IMR-90 (cell line): ENCODE measurements around the gene PEX26. TPM values are rescaled to one million over a fixed set of nuclear protein-coding genes. Genes with fewer than 3 reads are reported as not detected.

Experiments used
- ATAC-seq: fragments of 200-7000 bp; cut with Tn5 transposase; 2 replicates; pipeline ENCODE4 v1.9.1; 2020; ENCODE audit warnings: low read depth, mild to moderate bottlenecking, moderate library complexity
- BruUV-seq: library from RNA; stranded (reverse); fragments of 400-500 nt; replicated peaks from 2 replicates; lab custom pipeline; 2021; lab: Mats Ljungman, UMichigan
- CTCF ChIA-PET: fragments of 300-600 bp; formaldehyde crosslinking; extraction: SDS; loops from one replicate; lab custom pipeline; 2021; ENCODE audit warnings: antibody characterized with exemption; lab: Yijun Ruan, JAX
- POLR2A ChIA-PET: fragments of 300-600 bp; sonication (Branson Sonifier 250); formaldehyde crosslinking; loops from one replicate; lab custom pipeline; 2022; ENCODE audit warnings: antibody characterized with exemption; ENCODE audit not compliant: unreplicated experiment; lab: Charles Lee
- DNase-seq: peaks from one replicate; pipeline ENCODE4 v3.0.0; 2013
- H2AFZ ChIP-seq: replicated peaks from 2 replicates; pipeline ENCODE3; 2013; ENCODE audit warnings: low read length, mild to moderate bottlenecking; ENCODE audit not compliant: poor library complexity
- H2AK5ac ChIP-seq: 2 replicates; pipeline ENCODE4 v1.6.1; 2013; ENCODE audit warnings: low read depth, low read length, inconsistent platforms
- H2AK9ac ChIP-seq: replicated peaks from 2 replicates; pipeline ENCODE3; 2013; ENCODE audit warnings: mild to moderate bottlenecking, low read depth, low read length, moderate library complexity; ENCODE audit not compliant: poor library complexity
- H2BK120ac ChIP-seq: 2 replicates; pipeline ENCODE4 v1.6.1; 2013; ENCODE audit warnings: low read depth, low read length, inconsistent platforms
- H2BK15ac ChIP-seq: 3 replicates; pipeline ENCODE4 v1.6.1; 2013; ENCODE audit warnings: low read depth, low read length, inconsistent platforms
- H2BK20ac ChIP-seq: 2 replicates; pipeline ENCODE4 v1.6.1; 2013; ENCODE audit warnings: low read depth, mild to moderate bottlenecking, inconsistent platforms, low read length, moderate library complexity
- H2BK5ac ChIP-seq: 2 replicates; pipeline ENCODE4 v1.6.1; 2013; ENCODE audit warnings: mild to moderate bottlenecking, low read depth, low read length, inconsistent platforms; ENCODE audit not compliant: poor library complexity, severe bottlenecking
- H3K14ac ChIP-seq: replicated peaks from 2 replicates; pipeline ENCODE4 v1.6.1; 2013; ENCODE audit warnings: low read depth, low read length, inconsistent platforms
- H3K18ac ChIP-seq: 2 replicates; pipeline ENCODE4 v1.6.1; 2013; ENCODE audit warnings: low read depth, low read length, control low read depth
- H3K23ac ChIP-seq: 2 replicates; pipeline ENCODE4 v1.6.1; 2013; ENCODE audit warnings: low read depth, low read length, inconsistent platforms
- H3K27ac ChIP-seq: 2 replicates; pipeline ENCODE4 v1.5.1; 2013; ENCODE audit warnings: mild to moderate bottlenecking, control low read depth, low read length; ENCODE audit not compliant: insufficient read depth
- H3K27me3 ChIP-seq: 2 replicates; pipeline ENCODE4 v1.6.1; 2013; ENCODE audit warnings: low read length; ENCODE audit not compliant: control insufficient read depth, insufficient read depth
- H3K36me3 ChIP-seq: 2 replicates; pipeline ENCODE4 v1.6.1; 2013; ENCODE audit warnings: low read length, mixed read lengths; ENCODE audit not compliant: control insufficient read depth, insufficient read depth
- H3K4ac ChIP-seq: 2 replicates; pipeline ENCODE4 v1.6.1; 2013; ENCODE audit warnings: low read depth, low read length, inconsistent platforms
- H3K4me1 ChIP-seq: 2 replicates; pipeline ENCODE4 v1.6.1; 2013; ENCODE audit warnings: low read length, mixed read lengths; ENCODE audit not compliant: control insufficient read depth, insufficient read depth
- H3K4me2 ChIP-seq: 2 replicates; pipeline ENCODE4 v1.6.1; 2013; ENCODE audit warnings: low read depth, mild to moderate bottlenecking, control low read depth, low read length, moderate library complexity
- H3K4me3 ChIP-seq: 2 replicates; pipeline ENCODE4 v1.5.1; 2013; ENCODE audit warnings: low read depth, mild to moderate bottlenecking, control low read depth, low read length, moderate library complexity; ENCODE audit not compliant: insufficient read depth
- H3K56ac ChIP-seq: 2 replicates; pipeline ENCODE4 v1.6.1; 2013; ENCODE audit warnings: low read length, inconsistent platforms; ENCODE audit not compliant: insufficient read depth; ENCODE audit errors: extremely low read depth
- H3K79me1 ChIP-seq, 2 experiments: 2 replicates each; pipeline ENCODE4 v1.6.1; 2013; ENCODE audit warnings: low read length in 2 of 2, inconsistent platforms in 1 of 2, low read depth in 1 of 2
- H3K9ac ChIP-seq: 2 replicates; pipeline ENCODE4 v1.6.1; 2013; ENCODE audit warnings: low read depth, low read length, control low read depth
- H3K9me1 ChIP-seq: 2 replicates; pipeline ENCODE4 v1.6.1; 2013; ENCODE audit warnings: low read length, inconsistent platforms; ENCODE audit not compliant: insufficient read depth
- H3K9me3 ChIP-seq: 2 replicates; pipeline ENCODE4 v1.6.1; 2013; ENCODE audit warnings: low read length; ENCODE audit not compliant: control insufficient read depth, insufficient read depth
- H4K20me1 ChIP-seq: 2 replicates; pipeline ENCODE4 v1.6.1; 2013; ENCODE audit warnings: low read length, inconsistent platforms; ENCODE audit not compliant: insufficient read depth
- H4K5ac ChIP-seq: 2 replicates; pipeline ENCODE4 v1.6.1; 2013; ENCODE audit warnings: mild to moderate bottlenecking, low read depth, low read length, control low read depth
- H4K8ac ChIP-seq, 2 experiments: 2 replicates each; pipeline ENCODE4 v1.6.1; 2013; ENCODE audit warnings: low read depth in 2 of 2, low read length in 2 of 2, control low read depth in 1 of 2, inconsistent platforms in 1 of 2
- H4K91ac ChIP-seq: 2 replicates; pipeline ENCODE4 v1.6.1; 2013; ENCODE audit warnings: low read depth, low read length, inconsistent platforms; ENCODE audit not compliant: insufficient read depth
- BHLHE40 ChIP-seq: fragments of 150-350 bp; IDR thresholded peaks from 2 replicates; pipeline ENCODE4 v1.6.1; 2016; ENCODE audit warnings: mild to moderate bottlenecking, low read depth, low read length
- CHD1 ChIP-seq: IDR thresholded peaks from 2 replicates; pipeline ENCODE4 v1.6.1; 2012; ENCODE audit warnings: low read depth, low read length, improper control_type of control experiment
- CTCF ChIP-seq: conservative IDR thresholded peaks from 2 replicates; pipeline ENCODE4 v1.5.1; 2012; ENCODE audit warnings: mild to moderate bottlenecking, low read depth, low read length, improper control_type of control experiment
- FOS ChIP-seq: fragments of 150-350 bp; IDR thresholded peaks from 2 replicates; pipeline ENCODE4 v1.6.1; 2016; ENCODE audit warnings: low read depth, low read length
- MAFK ChIP-seq: IDR thresholded peaks from 2 replicates; pipeline ENCODE4 v1.6.1; 2012; ENCODE audit warnings: low read depth, low read length, improper control_type of control experiment
- MAZ ChIP-seq: IDR thresholded peaks from 2 replicates; pipeline ENCODE4 v1.6.1; 2012; ENCODE audit warnings: low read depth, mild to moderate bottlenecking, low read length, improper control_type of control experiment, moderate library complexity, borderline replicate concordance
- NFE2L2 ChIP-seq: fragments of 150-350 bp; IDR thresholded peaks from 2 replicates; pipeline ENCODE4 v1.6.1; 2016; ENCODE audit warnings: low read depth, mild to moderate bottlenecking, low read length
- POLR2A ChIP-seq: IDR thresholded peaks from 2 replicates; pipeline ENCODE4 v1.6.1; 2012; ENCODE audit warnings: mild to moderate bottlenecking, low read depth, low read length
- RAD21 ChIP-seq: IDR thresholded peaks from 2 replicates; pipeline ENCODE4 v1.6.1; 2012; ENCODE audit warnings: low read length, improper control_type of control experiment
- RCOR1 ChIP-seq: IDR thresholded peaks from 2 replicates; pipeline ENCODE4 v1.6.1; 2012; ENCODE audit warnings: mild to moderate bottlenecking, low read length, improper control_type of control experiment; ENCODE audit not compliant: insufficient replicate concordance
- SMC3 ChIP-seq: fragments of 150-350 bp; IDR thresholded peaks from 2 replicates; pipeline ENCODE4 v1.6.1; 2016; ENCODE audit warnings: low read depth, mild to moderate bottlenecking, antibody characterized with exemption, low read length, moderate library complexity
- WGBS, 2 experiments: methylation state at CpG; one replicate each; pipeline versions ENCODE4 v1.1.5 to v1.1.7; 2013; ENCODE audit warnings: missing lambda C conversion rate in 2 of 2; ENCODE audit not compliant: insufficient read length in 1 of 2; ENCODE audit errors: extremely low coverage in 2 of 2; 5-methylcytosine and 5-hydroxymethylcytosine counted together
- dilution Hi-C: fragments of 300-500 bp; cut with HindIII; formaldehyde crosslinking; loops from one replicate; pipeline ENCODE4 v1.14.3; 2018; ENCODE audit warnings: low sequenced_read_pairs; ENCODE audit not compliant: unreplicated experiment
- in situ Hi-C: fragments of 300-500 bp; cut with MboI; formaldehyde crosslinking; loops from 3 replicates; pipeline ENCODE4 v1.14.3; 2019; ENCODE audit warnings: low sequenced_read_pairs, inconsistent platforms, mixed read lengths
- intact Hi-C: fragments of 100-400 bp; cut with micrococcal nuclease; formaldehyde crosslinking; loops from 2 replicates; pipeline ENCODE4 v1.10.0; 2022
- polyA plus RNA-seq, 3 experiments: library from polyadenylated mRNA; depleted of rRNA; stranded (reverse); fragments of >200 nt; gene quantifications; 2 replicates each; pipeline ENCODE4 v1.2.3, GENCODE V29; 2012; ENCODE audit warnings: low replicate concordance in 1 of 3
- total RNA-seq: library from RNA; depleted of rRNA; stranded (reverse); fragments of >200 nt; gene quantifications from 2 replicates; pipeline ENCODE4 v1.2.3, GENCODE V29; 2012
- TF ChIP-seq, protein P1 (sequence below): fragments of 150-350 bp; IDR thresholded peaks from 2 replicates; pipeline ENCODE4 v1.6.1; 2017; ENCODE audit warnings: mild to moderate bottlenecking, antibody characterized with exemption, low read length, low read depth
- TF ChIP-seq, protein P2 (sequence below): fragments of 150-350 bp; IDR thresholded peaks from 2 replicates; pipeline ENCODE4 v1.6.1; 2016; ENCODE audit warnings: low read depth, mild to moderate bottlenecking, low read length, moderate library complexity, borderline replicate concordance

PEX26 gene
- total and polyA plus RNA-seq, 2 of the 4 experiments (the other 2 are of a cell fraction), result 12.2 to 18.5 TPM

DNA sequence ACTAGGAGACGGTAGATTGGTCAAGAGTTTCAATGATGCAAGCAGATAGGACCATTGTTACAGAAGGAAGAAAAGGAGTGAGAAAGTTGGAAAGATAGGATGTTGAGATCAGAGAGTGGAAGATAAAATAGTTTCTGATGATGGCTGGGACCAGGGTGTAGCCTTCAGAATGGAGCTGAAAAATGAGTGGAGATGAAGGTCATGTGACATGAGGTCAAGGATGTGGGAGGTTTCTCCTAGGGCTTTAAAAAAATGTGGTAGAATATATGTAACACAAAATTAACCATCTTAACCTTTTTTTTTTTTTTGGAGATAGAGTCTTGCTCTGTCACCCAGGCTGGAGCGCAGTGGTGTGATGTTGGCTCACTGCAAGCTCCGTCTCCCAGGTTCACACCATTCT lies 18.3 kb upstream of the PEX26 start:
- Histone ChIP-seq H3K79me1 (no peaks in the 10 kb centered on the region), H4K20me1 (no peaks in the 10 kb centered on the region), H3K27ac (no peak overlapping the region), H4K5ac (no peak overlapping the region), H3K9ac (no peak overlapping the region), H2BK5ac (no peak overlapping the region), H3K18ac (no peak overlapping the region), H2AFZ (no peak overlapping the region), H3K27me3 (no peaks in the 10 kb centered on the region), H2BK15ac (peak overlapping the region; percentile 53; the same call in 2 of the 3 replicates), H3K4ac (peak overlapping the region; percentile 21; the same call in 1 of the 2 replicates), H3K4me2 (no peak overlapping the region), H3K4me1 (peaks cover 20% of the 10 kb centered on the region), H4K8ac (no peak overlapping the region), H3K14ac (no peak overlapping the region), H3K9me3 (no peaks in the 10 kb centered on the region), H3K9me1 (peaks cover 16% of the 10 kb centered on the region), H3K56ac (no peak overlapping the region), H3K36me3 (no peaks in the 10 kb centered on the region), H4K91ac (peak overlapping the region; percentile 49; the same call in 1 of the 2 replicates), H2AK5ac (peak overlapping the region; percentile 81; the same call in 1 of the 2 replicates), H2BK20ac (no peak overlapping the region), H3K23ac (no peak overlapping the region), H3K4me3 (no peak overlapping the region), H2BK120ac (peak overlapping the region; percentile 20; the same call in 1 of the 2 replicates), H2AK9ac (no peak overlapping the region)
- 100% methylated on average over 1 of the region's 3 CpGs; no CpG with 5 or more reads in 1 of the 2 experiments for WGBS, 2 experiments
- in situ Hi-C loops (loop anchor here (25.0 kb wide), 1 partner anchor 497 kb away; the partner anchor contains the start of gene SLC25A18), intact Hi-C loops (no loop called here), dilution Hi-C loops (no loop called here)
- POLR2A ChIA-PET, result no interaction called here
- TF ChIP-seq FOS (no peak), CTCF (no peak), MAFK (no peak), MAZ (no peak), RAD21 (no peak), CHD1 (no peak), BHLHE40 (no peak), NFE2L2 (no peak), POLR2A (no peak), SMC3 (no peak), RCOR1 (no peak)
- TF ChIP-seq, protein P1, sequence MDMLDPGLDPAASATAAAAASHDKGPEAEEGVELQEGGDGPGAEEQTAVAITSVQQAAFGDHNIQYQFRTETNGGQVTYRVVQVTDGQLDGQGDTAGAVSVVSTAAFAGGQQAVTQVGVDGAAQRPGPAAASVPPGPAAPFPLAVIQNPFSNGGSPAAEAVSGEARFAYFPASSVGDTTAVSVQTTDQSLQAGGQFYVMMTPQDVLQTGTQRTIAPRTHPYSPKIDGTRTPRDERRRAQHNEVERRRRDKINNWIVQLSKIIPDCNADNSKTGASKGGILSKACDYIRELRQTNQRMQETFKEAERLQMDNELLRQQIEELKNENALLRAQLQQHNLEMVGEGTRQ, result no peak
- TF ChIP-seq, protein P2, sequence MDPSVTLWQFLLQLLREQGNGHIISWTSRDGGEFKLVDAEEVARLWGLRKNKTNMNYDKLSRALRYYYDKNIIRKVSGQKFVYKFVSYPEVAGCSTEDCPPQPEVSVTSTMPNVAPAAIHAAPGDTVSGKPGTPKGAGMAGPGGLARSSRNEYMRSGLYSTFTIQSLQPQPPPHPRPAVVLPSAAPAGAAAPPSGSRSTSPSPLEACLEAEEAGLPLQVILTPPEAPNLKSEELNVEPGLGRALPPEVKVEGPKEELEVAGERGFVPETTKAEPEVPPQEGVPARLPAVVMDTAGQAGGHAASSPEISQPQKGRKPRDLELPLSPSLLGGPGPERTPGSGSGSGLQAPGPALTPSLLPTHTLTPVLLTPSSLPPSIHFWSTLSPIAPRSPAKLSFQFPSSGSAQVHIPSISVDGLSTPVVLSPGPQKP, result no peak
- no TSS peak for BruUV-seq
- ATAC-seq, result no peak
- DNase-seq, result no peak
- CTCF ChIA-PET, result no interaction called here
